DMS 273 (cell line): Measurements from ENCODE around the gene SNX25.

Experiments used
- DNase-seq: peaks from one replicate; lab custom pipeline; 2025; ENCODE audit not compliant: unreplicated experiment; lab: John Stamatoyannopoulos, UW

The SNX25 gene

GRCh38 chr4:185398618-185399017 lies 189.2 kb downstream of the SNX25 start:
- DNase-seq = no peak

GRCh38 chr4:185399466-185399865 lies 190.1 kb downstream of the SNX25 start:
- DNase-seq = no peak

GRCh38 chr4:185404031-185404430 lies 194.6 kb downstream of the SNX25 start:
- DNase-seq = peak; percentile 60

GRCh38 chr4:185405296-185405999 lies 196.1 kb downstream of the SNX25 start:
- no peak for DNase-seq

GRCh38 chr4:185408432-185408831 lies 199.0 kb downstream of the SNX25 start:
- DNase-seq = no peak

GRCh38 chr4:185411849-185412248 lies 202.5 kb downstream of the SNX25 start:
- DNase-seq = no peak

- DNase-seq = no peak
Observed at GRCh38 chr4:185412412-185412811, 203.0 kb downstream of the SNX25 start.
